Stimulated activated CD8-positive, alpha-beta memory T cell treated with anti-CD3 and anti-CD28 coated beads, Interleukin-7, amount 100 ng/mL, for 1 hour (primary cell): ENCODE results near the gene RS1.

Experiments
- DNase-seq, 2 donors: peaks; one replicate each; pipeline ENCODE4 v3.0.0-alpha.2; 2020; ENCODE audit warnings: low read depth in 2 of 2

RS1 gene

GRCh38 chrX:18672008-18672407, at the start of gene RS1:
Gene RS1 (minus strand): TSS chrX:18672108. CDS start chrX:18672068, 40 bp downstream.
- no peak for DNase-seq

DNA sequence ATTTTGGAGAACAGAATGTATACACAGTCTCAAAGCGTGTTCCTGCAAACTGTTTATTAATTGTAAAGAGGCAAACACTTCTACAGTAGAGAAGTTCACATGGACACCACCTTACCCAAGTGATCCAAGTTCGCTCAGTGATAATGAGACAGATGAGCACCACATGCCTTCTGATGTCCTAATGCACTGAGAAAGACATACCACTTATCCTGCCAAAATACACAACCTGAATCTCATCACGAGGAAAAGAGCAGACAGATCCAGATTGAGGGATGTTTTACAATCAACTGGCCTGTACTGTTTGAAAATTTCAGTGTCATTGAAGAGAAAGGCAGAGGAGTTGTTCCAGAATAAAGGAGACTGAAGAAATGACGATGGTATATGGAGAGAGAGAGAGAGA, 47.9 kb upstream of the RS1 start:
- DNase-seq, result no peak

DNA sequence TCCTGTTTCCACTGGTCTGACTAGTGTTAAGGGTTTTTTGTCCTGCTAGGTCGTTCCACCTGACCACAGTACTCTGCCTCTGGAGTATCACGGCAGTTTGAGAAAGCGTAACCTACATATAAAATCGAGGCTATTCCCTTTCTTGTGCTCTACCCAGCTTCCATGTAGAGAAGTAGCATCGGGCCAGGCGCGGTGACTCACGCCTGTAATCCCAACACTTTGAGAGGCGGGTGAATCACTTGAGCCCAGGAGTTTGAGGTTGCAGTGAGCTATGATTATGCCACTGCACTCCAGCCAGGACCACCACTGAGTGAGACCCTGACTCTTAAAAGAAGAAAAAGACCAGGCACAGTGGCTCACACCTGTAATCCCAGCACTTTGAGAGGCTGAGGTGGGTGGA, 43.0 kb upstream of the RS1 start:
- DNase-seq, result no peak

DNA sequence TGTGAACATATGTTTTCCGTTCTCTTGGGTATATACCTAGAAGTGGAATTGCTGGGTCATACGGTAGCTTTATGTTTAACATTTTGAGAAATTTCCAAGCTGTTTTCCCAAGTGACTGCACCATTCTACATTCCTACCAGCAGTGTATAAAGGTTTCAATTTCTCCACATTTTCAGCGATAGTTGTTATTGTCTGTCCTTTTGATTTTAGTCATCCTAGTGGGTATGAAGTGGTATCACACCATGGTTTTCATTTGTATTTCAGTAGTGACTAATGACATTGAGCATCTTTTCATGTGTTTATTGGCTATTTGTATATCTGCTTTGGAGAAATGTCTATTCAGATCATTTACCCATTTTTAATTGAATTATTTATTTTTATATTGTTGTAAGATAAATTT, 37.9 kb upstream of the RS1 start:
- DNase-seq, result no peak

- no peak for DNase-seq
These were observed 35.6 kb upstream of the RS1 start, which contains the start of gene PPEF1 for GRCh38 chrX:18707426-18708049. Gene PPEF1 (plus strand): TSS chrX:18707645. CDS start chrX:18707781, 136 bp downstream.

- DNase-seq, result no peak
These were observed 30.7 kb upstream of the RS1 start for GRCh38 chrX:18702362-18703195.

- no peak for DNase-seq
These were observed 29.9 kb upstream of the RS1 start for GRCh38 chrX:18701621-18702361.

GRCh38 chrX:18698737-18699650, 27.1 kb upstream of the RS1 start:
- DNase-seq, result no peak

- DNase-seq, result no peak
These were observed 24.7 kb upstream of the RS1 start for GRCh38 chrX:18696653-18697052.

DNA sequence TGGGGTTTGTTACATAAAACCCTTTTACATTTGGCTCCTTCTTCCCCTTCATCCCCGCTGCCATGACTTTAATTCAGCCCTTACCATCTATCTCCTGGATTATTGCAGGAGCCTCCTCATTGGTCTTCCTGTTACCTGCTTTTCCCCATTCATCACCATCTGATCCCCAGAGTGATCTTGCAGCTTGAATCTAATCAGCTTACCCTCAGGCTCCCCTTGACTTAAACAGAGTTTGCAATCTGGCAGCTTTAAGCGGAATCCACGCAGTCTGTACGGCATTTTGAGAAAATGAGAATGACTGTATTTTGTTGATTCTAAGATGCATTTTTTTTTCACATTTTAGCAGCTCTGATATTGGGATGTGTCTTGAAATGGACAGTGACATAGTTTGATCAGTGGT, 20.6 kb upstream of the RS1 start:
- DNase-seq, result no peak

GRCh38 chrX:18691431-18691830, 19.5 kb upstream of the RS1 start:
- DNase-seq, result no peak

GRCh38 chrX:18687856-18688495, 16.1 kb upstream of the RS1 start:
- no peak for DNase-seq

DNA sequence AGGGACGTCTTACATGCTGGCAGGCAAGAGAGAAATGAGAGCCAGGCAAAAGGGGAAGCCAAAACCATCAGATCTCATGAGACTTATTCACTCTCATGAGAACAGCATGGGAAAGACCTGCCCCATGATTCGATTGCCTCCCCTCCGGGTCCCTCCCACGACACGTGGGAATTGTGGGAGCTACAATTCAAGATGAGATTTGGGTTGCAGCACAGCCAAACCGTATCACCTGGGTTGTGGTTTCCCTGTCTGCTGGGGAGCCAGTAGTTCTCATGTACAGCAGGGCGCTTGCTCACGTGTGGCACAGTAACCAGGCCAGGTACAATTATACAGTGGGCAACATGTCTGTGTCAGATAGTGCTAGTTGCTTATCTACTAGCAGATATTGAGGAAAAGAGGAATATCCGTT, 11.1 kb upstream of the RS1 start:
- DNase-seq, result no peak

- no peak for DNase-seq
These were observed 10.1 kb upstream of the RS1 start for GRCh38 chrX:18681996-18682395.

DNA sequence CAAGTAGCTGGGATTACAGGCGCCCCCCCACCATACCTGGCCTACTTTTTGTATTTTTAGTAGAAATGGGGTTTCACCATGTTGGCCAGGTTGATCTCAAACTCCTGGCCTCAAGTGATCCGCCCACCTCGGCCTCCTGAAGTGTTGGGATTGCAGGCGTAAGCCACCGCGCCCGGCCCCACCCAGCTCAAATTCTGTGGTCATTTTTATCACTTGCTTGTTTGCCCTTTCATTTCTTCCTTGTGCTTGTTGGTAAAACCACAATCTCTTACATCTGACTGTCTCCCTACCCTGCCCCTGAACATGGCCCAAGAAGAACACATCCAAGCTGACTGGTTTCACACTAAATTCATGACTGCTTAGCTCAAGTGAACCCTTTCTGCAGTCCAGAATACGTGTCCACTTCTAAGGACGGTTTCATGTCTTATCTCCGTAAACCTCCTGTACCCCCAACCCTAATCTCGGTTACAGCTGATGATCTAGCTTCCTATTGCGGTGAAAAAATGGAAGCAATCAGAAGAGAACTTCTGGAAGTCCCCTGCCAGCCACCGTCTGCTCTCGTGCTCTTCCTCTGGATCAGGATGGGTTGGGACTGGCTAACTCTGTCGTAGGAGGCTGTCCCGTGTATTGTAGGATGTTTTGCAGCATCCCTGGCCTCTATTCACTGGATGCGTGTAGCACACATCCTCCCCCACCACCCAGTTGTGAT, 5.4 kb upstream of the RS1 start:
- DNase-seq, result no peak

- no peak for DNase-seq
These were observed 4.6 kb upstream of the RS1 start for GRCh38 chrX:18676470-18676869.

GRCh38 chrX:18676050-18676449, 4.1 kb upstream of the RS1 start:
- DNase-seq, result no peak

DNA sequence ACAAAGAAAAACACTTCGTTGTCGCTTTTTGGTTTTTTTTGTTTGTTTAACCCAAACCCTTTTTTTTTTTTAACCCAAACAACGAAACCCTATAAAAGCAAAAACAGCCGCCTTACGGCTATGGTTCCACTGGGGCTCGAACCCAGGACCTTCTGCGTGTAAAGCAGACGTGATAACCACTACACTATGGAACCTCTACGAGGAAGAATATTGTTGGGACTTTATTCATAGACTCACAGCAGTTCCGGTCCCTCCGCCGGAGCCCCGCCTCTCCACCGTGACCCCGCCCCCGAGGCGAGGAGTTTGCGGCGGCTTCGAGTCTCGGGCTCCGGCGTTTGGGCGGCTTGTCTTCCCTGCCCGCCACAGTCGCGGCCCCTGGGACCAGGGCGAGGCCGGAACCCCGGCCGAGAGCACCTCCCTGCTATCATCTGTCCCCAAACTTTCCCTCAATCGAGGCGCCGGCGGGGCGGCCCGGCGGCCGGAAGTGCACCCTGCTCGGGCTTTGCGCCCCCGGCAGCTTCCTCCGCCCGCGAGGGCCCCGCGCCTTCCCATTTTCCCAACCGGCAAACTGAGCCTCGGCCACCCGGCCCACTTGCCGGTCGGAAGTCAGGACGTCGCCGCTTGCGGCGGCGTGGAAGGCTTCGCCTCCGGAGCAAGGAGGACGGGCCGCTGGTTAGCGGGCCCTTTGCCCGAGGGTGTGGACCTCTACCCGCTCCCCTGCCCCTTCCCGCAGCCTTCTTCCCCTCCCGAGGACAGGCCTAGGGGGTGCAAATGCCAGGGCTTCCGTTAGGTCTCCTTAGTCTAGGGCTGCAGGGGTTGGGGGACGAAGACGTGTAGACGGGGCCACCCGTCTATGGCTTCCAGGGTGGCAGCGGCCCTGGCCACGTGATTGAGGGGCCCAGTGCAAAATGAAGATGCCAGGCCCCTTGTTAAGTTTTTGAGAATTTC, 3.2 kb upstream of the RS1 start:
- peak; percentile 55 to 56 for DNase-seq

GRCh38 chrX:18674417-18674787, 2.5 kb upstream of the RS1 start:
- no peak for DNase-seq
